HG02642 (cell line): ENCODE measurements around the gene CDH9.

Source experiments
- ATAC-seq: cut with Tn5 transposase; IDR thresholded peaks from one replicate; pipeline ENCODE4 v1.9.1; 2021; ENCODE audit warnings: mild to moderate bottlenecking; ENCODE audit not compliant: unreplicated experiment, poor library complexity

Gene CDH9

GRCh38 chr5:26847041-26847736 is 191.2 kb downstream of the CDH9 start:
- ATAC-seq, result no peak

- ATAC-seq, result no peak
Measured at GRCh38 chr5:26843677-26844076, 194.7 kb downstream of the CDH9 start.

GRCh38 chr5:26833596-26833995 is 204.8 kb downstream of the CDH9 start:
- no peak for ATAC-seq
